ENCODE data around the gene GRAMD2A.
"Not testable (repeated sequence)": the region's sequence is repeated elsewhere in the genome, so short reads cannot be mapped to it uniquely, and the experiment has no call there.

GRAMD2A gene

DNA sequence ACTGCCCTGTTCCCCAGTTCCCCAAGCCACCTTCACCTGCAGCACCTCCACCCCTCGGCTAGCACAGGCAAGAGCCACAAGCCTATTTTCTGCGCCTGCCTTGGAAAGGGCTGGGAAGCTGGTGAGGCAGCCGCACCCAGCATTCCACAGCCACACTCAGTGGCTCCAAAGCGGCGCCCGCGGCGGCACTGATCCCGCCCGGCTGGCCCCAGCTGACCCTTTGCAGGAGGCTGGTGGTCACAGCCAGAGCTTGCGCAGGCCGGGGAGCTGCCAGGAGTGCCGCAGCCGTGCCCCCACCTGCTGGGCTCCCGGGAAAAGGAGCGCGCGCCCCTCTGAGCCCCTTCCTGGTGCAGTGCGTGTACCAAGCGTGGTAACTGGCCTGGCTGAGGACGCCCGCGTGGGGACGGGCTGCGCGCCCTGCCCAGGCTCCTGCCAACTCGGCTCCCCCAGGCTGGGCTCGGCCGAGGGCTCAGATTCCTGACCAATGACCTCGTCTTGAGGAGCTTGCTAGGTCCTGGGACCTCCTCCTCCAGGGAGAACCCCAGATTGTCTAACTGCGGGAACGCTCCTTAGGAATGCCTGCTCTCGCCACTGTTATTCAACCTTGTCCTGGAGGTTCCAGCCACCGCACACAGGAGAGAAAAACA is 13.3 kb downstream of the GRAMD2A start:
- DNase-seq (ENCODE audit: low spot score), result no peak

DNA sequence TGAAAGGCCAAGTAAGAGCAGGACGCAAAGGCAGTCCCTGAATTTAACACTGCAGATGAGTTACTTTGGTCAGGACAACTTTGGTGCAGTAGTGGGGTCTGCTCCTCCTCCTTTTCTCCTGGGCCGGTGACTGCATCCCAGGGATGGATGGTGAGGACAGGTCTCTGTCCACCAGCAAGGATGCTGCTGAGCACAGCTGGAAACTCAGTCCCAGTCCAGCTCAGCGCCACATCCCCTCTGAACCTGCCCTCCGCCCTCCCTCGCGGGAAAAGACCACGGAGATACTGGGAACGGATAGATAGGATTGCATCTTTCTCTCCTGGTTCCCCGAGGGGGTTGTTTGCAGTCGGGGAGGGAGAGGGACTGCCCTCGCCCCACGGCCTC is 13.8 kb downstream of the GRAMD2A start:
- DNase-seq (ENCODE audit: low spot score), result no peak

DNA sequence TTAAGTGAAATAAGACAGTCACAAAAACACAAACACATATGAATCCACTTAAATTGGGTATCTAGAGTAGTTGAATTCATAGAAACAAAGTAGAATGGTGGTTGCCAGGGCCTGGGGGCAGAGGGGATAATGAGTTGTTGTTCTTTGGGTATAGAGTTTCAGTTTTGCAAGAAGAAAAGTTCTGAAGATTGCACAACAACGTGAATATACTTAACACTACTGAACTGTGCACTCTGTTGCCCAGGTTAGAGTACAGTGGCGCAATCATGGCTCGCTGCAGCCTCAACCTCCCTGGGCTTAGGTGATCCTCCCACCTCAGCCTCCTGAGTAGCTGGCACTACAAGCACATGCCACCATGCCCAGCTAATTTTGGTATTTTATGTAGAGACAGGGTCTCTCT is 14.9 kb downstream of the GRAMD2A start:
- DNase-seq (ENCODE audit: low spot score), result no peak

DNA sequence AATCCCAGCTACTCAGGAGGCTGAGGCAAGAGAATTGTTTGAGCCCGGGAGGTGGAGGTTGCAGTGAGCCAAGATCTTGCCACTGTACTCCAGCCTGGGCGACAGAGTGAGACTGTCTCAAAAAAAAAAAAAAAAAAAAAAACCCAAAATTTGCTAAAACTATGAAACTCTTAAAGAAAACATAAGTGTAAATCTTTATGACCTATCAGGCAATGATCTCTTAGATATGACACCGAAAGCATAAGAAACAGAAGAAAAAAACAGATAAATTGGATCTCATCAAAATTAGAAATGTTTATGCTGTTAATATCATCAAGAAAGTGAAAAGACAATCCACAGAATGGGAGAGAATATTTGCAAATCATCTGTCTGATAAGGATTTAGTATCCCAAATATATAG is 15.3 kb downstream of the GRAMD2A start:
- no peak for DNase-seq (ENCODE audit: low spot score)

DNA sequence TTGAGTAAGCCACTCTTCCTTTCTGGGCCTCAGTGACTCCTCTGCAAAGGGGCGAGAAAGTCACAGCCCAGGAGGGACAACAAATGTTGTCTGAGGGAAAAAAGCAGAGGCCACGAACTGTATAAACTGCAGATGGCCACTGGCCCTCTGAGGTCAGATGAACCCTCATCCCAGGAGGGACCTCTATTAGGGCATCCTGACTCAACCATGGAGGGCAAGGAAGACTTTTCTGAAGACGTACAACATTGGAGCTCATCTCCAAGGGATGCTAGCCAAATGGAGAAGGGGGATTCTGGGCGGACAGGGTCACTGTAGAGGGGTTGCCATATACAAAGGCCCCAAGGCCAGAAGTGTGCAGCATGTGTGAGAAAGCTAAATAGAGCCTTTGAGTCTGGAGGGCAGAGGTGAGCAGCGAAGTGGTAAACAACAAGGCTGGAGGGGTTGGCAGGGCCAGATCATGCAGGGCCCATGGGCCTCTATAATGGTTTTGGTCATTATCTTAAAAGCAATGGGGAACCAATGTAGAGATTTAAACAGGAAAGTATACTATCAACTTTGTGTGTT is 16.7 kb downstream of the GRAMD2A start:
- DNase-seq (ENCODE audit: low spot score), result no peak

DNA sequence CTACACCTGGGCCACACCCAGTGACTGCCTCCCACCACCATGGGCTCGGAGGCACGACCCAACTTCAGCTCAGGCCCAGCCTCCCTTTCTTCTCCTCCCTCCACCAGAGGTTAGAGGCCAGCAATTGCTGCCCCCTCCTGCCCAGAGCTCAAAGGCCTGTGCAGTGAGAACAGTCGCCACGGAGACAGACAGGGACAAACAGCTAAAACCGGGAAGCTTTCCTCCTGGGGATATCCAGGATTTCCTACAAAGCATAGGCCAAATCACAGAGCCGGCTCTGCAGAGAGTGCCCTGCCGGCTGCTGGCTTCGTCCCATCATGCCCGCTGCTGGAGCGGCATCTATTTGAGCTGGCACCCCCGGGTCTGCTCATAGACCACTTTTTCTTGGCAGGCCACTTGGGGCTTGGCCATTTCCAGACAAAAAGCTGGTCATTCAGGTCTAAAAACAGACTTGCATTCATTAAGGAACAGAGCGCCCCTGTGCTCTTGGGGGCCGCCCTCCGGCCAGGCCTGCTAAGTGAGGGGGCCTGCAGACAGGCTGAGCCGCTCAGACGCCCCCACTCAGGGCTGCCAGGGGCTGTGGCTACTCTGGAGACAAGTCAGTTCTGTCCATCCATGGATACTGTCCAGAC is 17.5 kb downstream of the GRAMD2A start:
- peak; percentile 85 for DNase-seq (ENCODE audit: low spot score)

DNA sequence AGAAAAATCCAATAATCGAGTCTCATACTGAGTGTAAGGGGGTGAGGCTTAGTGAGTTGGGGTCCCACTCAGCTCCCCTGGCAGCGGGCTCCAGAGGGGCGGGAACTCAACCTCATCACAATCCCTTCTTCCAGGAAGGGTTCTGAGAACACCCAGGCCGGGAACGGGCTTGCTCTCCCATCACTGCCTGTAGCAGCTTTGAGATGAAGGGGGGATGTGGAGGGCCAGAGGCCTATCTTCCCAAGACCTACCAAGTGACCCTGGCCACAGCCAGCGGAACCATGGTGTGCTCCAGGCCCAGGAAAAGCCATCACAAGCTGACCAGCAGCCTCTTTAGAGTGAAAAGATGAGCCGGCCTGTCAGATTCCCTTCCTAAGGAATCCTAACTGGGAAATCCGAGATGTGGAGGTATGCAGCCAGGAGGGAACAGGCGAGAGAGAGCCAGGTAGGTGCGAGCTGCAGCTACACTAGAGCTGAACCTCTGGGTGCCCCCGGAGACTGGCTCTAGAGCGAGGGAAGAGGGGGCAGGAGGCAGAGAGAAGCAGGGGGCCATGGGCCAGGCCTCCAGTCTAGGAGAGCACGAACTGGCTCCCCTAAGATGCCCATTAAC is 18.5 kb downstream of the GRAMD2A start:
- no peak for DNase-seq (ENCODE audit: low spot score)

DNA sequence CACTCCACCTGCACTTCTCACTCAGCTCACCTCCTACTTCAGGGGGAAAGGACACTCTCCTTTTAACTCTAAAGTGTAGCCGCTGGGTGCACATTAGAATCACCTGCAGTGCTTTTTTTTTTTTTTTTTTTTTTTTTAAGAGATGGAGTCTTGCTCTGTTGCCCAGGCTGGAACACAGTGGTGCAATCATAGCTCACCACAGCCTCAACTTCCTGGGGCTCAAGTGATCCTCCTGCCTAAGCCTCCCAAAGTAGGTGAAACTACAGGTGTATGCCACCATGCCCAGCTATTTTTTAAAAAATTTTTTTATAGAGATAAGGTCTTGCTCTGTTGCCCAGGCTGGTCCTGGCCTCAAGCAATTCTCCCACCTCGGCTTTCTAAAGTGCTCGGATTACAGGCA is 20.8 kb downstream of the GRAMD2A start:
- DNase-seq (ENCODE audit: low spot score), result no peak

DNA sequence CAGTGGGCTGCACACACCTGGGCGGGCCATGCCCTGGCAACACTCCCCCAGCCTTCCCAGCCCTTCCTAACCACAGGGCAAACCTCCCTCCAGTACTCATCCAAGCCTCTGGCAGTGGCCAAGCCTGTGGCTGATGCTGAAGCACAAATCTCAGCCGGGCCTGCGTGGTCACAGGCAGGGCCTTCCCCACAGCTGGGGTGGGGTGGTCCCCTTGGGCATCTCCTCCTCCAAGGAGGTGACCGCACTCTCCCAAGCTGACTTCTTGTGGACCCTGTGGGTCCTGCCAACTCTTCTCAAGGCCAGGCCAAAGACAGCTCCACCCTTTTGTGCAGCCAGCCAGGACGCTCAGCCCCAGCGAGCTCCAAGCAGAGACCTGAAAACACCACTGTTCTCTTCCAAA is 21.4 kb downstream of the GRAMD2A start:
- no peak for DNase-seq (ENCODE audit: low spot score)

DNA sequence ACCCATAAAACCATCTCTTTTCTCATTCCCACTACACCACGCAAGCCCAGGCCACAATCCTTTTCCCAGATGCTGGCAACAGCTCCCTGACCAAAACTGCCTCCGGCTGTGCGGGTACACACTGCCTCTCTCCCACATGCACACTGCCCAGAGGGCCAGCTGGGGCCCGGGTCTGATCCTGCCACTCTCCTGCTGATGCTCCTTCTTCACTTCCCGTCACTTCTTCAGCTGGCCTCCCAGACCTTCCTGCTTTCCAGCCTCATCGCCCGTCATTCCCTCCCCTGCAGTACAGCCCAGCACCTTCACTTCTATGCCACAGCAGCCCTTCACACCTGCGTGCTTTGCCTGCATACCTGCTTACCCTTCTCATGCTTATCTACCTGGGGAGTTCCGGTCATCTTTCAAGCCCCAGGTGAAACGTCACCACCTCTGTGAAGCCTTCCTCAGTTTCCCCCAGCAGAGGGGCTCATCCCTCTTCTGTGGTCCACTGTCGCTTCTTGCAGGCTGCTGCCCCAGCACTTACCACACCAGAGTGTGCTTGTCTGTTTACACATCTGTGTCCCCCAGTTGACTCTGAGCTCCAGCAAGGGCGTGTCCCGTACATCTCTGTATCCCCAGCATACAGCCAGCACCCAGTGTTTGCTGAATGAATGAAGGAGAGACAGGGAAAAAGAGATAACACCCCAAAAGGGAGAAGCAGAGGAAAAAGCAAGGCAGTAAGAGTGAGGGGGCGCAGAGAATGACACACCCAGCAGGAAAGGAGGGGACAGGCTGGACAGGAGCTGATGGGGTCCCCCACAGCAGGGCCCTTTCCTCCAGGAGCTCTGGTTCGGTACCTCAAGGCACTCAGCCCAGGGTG is 22.2 kb downstream of the GRAMD2A start:
- DNase-seq (ENCODE audit: low spot score), result no peak

DNA sequence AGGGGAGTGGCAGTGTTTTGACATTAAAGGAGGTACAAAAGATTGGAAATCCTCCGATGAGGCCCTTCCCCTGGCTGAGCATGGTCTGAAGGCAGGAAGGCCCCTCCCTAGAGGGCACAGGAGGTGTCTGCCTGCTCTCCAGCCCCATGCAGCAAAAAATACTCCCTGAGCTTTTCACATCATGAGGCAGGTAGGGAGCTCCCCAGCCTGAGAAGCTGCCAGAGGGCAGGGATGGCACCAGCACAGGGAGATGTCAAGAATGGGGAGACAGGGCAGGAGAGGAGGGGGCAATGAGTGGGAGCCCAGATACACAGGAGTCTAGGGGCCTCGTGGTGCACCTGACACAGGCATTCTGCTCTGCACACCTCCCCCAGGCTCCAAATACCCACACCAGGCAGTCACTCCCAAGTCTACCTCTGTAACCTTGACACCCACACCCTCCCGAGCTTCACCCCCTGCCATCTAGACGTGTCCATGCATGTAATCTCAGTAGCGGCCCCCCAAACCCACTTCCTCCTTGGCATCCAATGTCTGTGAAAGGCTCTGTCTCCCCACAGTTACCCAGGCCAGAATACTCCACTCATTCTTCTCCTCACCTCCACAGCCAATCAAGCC is 22.9 kb downstream of the GRAMD2A start:
- DNase-seq (ENCODE audit: low spot score), result no peak

DNA sequence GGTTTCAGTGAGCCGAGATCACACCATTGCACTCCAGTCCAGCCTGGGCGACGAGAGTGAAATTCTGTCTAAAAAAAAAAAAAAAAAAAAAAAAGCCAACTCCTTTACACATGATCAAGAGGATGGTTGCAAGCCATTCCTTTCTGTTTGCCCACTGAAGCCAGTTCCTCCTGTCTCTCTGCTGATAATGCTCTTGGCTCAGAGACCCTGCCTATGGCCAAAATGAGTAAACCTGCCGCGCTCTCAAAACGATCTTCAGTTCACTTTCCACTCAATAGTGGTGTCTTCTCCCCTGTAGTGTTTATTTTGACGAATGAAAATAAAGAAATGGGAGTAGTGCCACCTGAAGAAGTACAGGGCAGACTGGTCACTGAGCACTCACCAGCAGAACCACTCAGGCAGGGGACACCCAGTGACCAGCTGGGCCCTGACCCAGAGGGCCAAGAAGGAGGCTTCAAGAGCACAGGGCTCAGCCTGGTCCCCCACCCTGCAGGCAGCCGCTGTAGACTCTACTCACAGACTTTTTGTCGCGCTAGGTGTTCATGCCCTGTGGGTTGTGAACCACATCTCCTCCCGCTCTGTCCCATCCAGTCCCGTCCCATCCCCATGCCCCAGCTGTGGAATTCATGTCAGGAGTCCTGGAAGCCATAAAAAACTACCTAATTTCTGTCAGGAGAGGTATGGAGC is 23.6 kb downstream of the GRAMD2A start:
- no peak for DNase-seq (ENCODE audit: low spot score)

DNA sequence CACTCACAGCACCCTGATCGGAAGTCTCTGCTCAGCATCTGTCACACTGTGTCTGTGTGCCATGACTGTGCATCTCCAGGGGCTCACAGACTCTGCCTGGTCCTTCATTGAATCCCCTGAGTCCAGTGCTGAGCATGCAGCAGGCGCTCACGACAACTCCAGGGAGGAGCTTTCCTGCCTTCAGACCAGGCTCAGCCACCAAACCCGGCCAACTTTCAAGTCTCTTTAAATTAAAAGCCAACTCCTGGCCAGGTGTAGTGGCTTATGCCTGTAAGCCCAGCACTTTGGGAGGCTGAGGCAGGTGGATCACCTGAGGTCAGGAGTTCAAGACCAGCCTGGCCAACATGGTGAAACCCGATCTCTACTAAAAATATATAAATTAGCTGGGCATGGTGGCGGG is 24.2 kb downstream of the GRAMD2A start:
- DNase-seq (ENCODE audit: low spot score), result no peak

DNA sequence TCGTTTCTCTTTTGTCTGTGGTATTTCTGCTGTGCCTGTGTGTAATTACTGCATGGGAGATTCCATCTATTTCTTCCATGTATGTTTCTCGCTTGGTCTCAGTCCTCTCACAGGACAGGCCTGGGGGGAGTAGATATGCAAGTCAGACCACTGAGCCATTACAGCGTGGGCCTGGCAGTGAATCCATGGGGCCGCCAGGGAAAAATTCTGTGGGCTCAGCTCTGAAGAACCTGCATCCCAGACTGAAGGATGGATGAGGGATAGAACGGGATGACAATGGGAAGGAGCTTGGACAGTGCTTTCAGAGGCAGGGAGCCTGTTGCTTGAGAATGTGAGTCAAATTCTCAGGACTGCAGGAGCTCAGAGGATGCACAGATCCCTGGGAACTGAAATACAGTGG is 24.8 kb downstream of the GRAMD2A start:
- DNase-seq (ENCODE audit: low spot score), result no peak

DNA sequence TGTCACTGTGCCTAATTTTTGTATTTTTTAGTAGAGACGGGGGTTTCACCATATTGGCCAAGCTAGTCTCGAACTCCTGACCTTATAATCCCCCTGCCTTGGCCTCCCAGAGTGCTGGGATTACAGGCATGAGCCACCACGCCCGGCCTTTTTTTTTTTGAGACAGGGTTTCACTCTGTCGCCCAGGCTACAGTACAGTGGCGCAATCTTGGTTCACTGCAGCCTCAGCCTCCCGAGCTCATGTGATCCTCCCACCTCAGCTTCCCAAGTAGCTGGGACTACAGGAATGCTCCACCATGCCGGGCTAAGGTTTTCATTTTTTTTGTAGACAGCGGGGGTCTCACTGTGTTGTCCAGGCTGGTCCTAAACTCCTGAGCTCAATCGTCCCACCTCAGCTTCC is 25.6 kb downstream of the GRAMD2A start:
- DNase-seq (ENCODE audit: low spot score), result not testable (repeated sequence)

DNA sequence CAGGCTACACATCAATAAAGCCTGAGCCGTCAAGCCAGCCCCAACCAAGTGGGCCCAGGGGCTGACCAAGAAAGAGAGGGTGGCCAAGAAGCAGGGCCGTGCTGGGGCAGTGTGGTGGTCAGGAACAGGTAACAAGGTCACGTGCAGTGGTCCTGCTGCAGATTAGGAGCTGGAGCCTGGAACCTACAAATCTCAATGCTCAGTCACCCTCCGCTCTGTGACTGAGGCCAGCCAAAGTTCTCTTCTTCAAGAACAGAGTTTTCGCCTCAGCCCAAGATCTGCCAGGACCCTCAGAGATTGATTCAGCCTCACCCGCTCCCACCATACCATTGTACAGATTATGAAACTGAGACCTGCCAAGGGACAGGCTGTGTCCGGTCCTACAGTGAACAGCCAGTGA is 26.9 kb downstream of the GRAMD2A start:
- DNase-seq (ENCODE audit: low spot score), result no peak

DNA sequence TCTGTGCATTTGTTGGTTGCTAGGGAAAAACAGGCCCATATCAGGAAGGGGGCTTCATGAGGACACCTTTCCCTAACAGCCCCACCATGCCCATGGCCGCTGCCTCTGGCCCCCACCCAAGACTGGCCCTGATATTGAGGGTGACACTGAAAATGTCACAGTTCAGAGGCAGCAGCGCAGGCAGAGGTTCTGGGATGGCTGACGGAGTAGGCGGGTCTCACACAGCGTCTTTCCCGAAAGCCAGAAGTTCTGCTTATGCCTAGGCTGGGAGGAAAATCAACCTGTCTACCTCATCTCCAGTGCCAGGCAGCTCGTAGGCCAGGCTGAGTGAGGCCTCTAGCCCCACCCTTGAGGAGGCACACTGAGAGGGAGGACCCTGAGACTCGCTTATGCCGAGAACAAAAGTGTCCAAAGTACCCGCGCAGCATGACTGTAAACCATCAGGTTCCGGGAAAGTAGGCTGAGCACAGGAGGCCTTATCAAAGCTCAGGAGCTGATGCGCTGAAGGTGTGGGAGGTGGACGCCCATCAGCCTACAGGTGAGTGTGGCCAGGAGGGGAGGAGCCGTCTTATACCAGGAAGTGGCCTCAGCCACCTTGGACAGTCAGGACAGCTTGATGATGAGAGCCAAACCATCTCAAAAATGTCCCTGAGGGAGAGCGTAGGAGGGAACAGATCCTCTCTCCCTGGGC is 27.5 kb downstream of the GRAMD2A start:
- no peak for DNase-seq (ENCODE audit: low spot score)

DNA sequence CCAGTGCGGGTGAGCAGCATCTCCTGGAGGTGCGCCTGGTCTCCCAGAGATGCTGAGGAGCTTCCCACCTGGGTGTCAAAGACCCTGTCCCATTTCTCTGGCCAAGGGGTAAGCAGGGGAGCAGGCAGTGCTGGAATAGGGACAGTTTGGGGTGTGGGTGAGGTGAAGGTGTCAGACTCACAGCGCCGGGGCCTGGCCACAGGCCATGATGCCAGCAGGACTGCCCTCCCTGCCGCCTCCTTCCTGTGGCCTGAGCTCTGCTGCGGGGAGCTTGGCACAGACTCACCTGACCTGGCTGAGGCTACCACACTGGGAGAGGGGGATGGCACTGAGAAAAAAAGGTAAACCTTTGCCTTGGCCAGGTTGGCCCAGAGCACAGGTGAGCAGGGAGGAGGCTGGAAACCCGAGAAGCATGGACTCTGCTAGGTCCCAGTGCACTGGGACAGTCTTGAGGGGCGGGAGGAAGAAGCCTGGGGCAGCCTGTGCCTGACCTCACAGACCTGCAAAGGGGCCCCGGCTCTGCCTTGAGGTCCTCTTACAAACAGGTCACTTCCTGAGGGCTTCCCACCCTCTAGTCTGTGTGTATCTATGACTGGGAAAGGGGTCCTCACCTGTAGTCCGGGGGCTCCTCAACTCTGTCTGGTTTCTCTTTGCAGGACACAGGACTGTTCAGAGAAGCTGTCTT is 28.2 kb downstream of the GRAMD2A start:
- DNase-seq (ENCODE audit: low spot score), result no peak

DNA sequence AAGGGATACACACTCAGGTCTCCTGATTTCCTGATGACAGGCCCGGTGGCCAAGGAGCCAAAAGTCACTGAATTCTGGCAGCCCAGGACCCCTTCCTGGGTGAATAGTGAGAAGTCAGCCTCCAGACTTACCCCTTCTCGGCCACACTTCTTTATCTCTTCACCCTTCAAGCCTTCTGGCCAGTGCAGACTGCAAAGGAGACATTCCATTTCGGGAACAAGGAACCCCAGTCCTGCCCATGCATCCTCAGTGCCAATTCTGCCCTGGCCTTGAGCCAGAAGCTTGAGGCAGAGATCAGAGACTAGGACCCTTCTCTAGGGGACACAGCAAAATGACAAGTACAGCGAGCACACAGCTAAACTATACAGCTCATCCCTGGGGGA is 28.8 kb downstream of the GRAMD2A start:
- no peak for DNase-seq (ENCODE audit: low spot score)

DNA sequence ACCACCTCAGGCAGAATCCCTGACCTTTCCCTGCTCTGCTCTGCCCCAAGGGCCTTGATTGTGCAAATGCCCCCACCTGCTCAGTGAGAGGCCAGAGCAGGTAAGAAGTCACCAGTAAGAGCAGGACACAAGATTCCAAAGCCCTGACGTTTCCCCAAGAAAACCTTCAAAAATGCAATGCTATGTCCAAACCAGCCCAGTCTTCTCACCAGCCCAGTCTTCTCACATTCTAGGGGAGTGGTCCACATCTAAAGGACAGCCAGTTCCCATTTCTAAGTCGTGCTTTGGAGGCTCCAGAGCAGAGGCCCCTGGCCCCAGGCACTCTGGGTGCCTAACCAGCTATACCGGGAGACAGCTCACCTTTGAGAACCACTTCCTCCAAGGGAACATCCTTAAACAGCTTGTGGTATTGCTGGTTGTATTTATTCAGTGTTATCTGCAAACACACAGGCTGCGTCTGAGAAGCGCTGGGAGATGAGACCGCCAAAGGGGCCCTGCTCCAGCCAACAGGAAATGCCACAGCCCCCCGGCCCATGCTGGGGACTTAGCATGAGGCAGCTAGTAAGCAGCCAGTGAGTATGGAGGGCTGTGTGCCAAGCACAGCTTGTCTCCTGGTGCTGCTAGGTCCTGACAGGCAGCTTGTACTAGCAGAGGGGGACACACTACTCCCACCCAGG is 29.3 kb downstream of the GRAMD2A start:
- no peak for DNase-seq (ENCODE audit: low spot score)
